D721Med (cell line): Measurements from ENCODE around the gene MYH11.

Experiments used
- DNase-seq: peaks from one replicate; pipeline ENCODE4 v3.0.0; 2011; ENCODE audit warnings: low spot score; ENCODE audit not compliant: insufficient read length
- FAIRE-seq: peaks from 2 replicates; lab custom pipeline; 2011; peaks lifted over from hg19 to GRCh38; lab: Jason Lieb, UNC
- CTCF ChIP-seq: IDR thresholded peaks from 2 replicates; pipeline ENCODE4 v1.5.1; 2012; ENCODE audit warnings: mild to moderate bottlenecking, control low read depth; ENCODE audit not compliant: insufficient read depth; ENCODE audit errors: missing control alignments

The MYH11 gene

GRCh38 chr16:15856901-15857698 is at the start of gene MYH11:
Gene MYH11 (minus strand): TSS chr16:15857028. CDS start chr16:15838252, 18,776 bp downstream.
- DNase-seq (no peak), FAIRE-seq (no peak)
- no peak for TF ChIP-seq CTCF

- no peak for DNase-seq
- FAIRE-seq, result no peak
- no peak for TF ChIP-seq CTCF
Measured at GRCh38 chr16:15906439-15906838, 49.6 kb upstream of the MYH11 start.

- TF ChIP-seq CTCF, result no peak
- no peak for FAIRE-seq
- DNase-seq, result no peak
Measured at GRCh38 chr16:15903960-15904359, 47.1 kb upstream of the MYH11 start.

- DNase-seq (no peak), FAIRE-seq (no peak)
- no peak for TF ChIP-seq CTCF
Measured at GRCh38 chr16:15900901-15901500, 44.2 kb upstream of the MYH11 start.

GRCh38 chr16:15900357-15900756 is 43.5 kb upstream of the MYH11 start:
- FAIRE-seq (no peak), DNase-seq (no peak)
- TF ChIP-seq CTCF, result no peak

- TF ChIP-seq CTCF, result no peak
- DNase-seq (no peak), FAIRE-seq (no peak)
Measured at GRCh38 chr16:15899538-15900100, 42.8 kb upstream of the MYH11 start.

GRCh38 chr16:15898654-15899053 is 41.8 kb upstream of the MYH11 start:
- no peak for DNase-seq
- no peak for TF ChIP-seq CTCF
- FAIRE-seq, result no peak
